HG03139 (cell line): Measurements from ENCODE around the gene LDAF1.
A peak's percentile ranks its signal among the peaks of the same experiment; 100 is the strongest.
"Not testable (repeated sequence)": the region's sequence is repeated elsewhere in the genome, so short reads cannot be mapped to it uniquely, and the experiment has no call there.

Experiments
- ATAC-seq: cut with Tn5 transposase; IDR thresholded peaks from one replicate; pipeline ENCODE4 v1.9.1; 2021; ENCODE audit not compliant: unreplicated experiment

The LDAF1 gene

GRCh38 chr16:21158208-21159110 is at the start of gene LDAF1:
Gene LDAF1, plus strand, starts transcription at chr16:21158674. Its CDS starts 2,509 bp downstream, at chr16:21161183.
- ATAC-seq: peak; percentile 66

GRCh38 chr16:21115551-21115950 is 42.9 kb upstream of the LDAF1 start:
- not testable (repeated sequence) for ATAC-seq

GRCh38 chr16:21116148-21116693 is 42.3 kb upstream of the LDAF1 start:
- no peak for ATAC-seq

DNA sequence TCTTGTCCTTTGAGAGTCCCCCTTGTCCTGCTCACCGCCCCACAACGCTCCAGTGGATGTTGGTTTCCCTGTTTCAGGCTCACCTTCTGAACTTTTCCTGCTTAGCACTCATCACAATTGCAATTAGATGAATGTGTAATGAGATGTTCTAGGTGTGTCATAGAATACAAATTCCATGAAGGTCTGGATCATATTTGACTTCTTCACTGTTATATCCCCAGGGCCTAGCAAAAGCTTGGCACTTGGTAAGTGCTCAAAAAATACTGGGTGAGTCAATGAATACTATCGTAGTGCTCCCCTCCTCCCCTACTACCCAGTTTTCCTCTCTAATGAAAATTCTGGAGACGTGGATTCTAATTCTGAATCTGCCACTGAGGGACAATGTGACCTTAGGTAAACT is 40.9 kb upstream of the LDAF1 start:
- no peak for ATAC-seq

DNA sequence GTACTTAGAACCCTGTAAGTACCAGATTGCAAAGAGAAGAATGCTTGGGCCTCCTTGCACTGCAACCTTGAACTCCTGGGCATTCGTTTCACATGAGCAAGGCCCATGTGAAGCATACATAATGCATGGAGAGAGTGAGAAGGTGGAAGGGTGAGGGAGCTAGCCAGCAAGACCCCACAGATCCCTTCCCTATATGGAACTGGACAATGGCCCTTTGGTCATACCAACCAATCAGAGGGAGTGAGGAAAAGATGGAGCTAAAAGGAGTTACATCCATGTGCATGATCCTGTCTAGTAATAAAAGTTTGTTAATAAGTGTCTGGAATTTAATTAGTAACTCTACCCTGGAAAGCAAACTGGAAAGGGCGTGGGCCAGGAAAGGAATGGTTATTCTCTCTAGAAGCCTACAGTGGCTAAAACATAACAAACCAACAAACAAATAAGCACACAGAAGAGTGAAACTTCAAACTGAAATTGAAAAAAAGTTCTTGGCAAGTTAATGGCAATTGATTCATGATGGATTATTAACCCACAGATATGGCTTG is 37.4 kb upstream of the LDAF1 start:
- ATAC-seq: no peak

GRCh38 chr16:21125191-21125590 is 33.3 kb upstream of the LDAF1 start:
- ATAC-seq: no peak

- no peak for ATAC-seq
These were observed 32.0 kb upstream of the LDAF1 start for GRCh38 chr16:21126518-21126917.

- no peak for ATAC-seq
These were observed 29.5 kb upstream of the LDAF1 start for GRCh38 chr16:21128991-21129390.

DNA sequence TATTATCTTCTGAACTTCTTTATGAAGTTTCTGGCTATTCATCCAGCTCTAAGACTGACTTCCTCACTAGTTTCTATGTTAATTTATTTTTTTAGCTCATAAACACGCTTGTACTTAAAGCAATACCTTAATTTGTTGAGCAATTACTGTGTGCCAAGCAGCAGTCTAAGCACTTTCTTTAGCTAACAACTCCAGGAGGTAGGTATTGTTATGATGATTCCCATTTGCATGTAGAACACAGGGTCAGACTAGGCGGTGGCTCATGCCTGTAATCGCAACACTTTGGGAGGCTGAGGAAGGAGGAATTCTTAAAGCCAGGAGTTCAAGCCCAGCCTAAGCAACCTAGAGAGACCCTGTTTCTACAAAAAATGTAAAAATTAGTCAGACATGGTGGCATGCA is 27.7 kb upstream of the LDAF1 start:
- no peak for ATAC-seq

DNA sequence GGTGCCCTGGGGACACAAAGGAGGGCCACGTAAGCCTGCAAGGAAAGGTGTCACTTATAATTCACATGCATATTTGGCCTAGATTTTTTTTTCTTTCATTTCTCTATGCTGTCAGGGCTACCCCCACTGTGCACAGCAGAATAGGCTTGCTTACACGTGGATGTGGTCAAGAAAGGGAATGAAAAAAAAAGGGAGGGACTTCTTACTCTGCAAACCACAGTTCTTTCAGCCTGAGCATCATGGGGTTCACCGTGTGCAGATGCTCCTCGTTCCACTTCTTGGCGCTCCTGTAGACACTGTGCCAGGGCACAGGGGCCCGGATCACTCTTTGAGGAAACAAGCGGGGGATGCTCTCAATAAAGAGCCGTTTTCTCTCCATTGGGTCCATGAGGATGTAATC is 24.4 kb upstream of the LDAF1 start:
- ATAC-seq: no peak

GRCh38 chr16:21145738-21146137 is 12.7 kb upstream of the LDAF1 start:
- no peak for ATAC-seq

DNA sequence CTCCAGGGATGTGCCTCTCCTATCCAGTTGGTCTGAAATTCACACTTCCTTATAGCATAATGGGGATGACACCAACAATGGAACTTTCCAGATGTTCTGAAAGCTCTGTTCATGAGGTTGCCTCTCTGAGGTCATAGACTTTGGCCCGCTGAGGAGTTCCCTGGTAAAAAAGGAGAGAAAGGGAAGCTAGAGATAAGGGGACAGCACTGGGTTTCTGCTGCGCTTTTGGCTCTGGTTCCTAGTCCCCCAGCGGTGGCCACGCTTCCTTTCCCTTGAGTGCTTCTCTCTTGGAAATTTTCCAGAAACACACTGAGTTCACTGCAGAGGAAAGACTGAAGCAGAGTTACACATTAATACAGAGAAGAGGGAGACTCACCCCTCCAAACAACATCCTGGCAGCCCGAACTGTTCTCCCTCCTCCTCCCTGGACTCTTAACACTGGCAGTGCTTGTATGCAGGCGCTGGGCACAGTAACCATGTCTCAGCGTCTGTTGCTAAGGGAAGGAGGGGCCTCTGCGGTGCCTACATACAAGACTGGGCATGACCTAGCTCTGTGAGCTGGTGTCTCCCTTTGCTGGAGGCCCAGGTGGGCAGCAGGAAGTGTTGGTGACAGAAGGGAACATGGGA is 8.0 kb upstream of the LDAF1 start, which contains the start of gene DNAH3:
DNAH3 (minus strand) TSS at position 472 of the 627 bp plus-strand sequence. CDS start 527 bp downstream, outside the sequence.
- no peak for ATAC-seq

DNA sequence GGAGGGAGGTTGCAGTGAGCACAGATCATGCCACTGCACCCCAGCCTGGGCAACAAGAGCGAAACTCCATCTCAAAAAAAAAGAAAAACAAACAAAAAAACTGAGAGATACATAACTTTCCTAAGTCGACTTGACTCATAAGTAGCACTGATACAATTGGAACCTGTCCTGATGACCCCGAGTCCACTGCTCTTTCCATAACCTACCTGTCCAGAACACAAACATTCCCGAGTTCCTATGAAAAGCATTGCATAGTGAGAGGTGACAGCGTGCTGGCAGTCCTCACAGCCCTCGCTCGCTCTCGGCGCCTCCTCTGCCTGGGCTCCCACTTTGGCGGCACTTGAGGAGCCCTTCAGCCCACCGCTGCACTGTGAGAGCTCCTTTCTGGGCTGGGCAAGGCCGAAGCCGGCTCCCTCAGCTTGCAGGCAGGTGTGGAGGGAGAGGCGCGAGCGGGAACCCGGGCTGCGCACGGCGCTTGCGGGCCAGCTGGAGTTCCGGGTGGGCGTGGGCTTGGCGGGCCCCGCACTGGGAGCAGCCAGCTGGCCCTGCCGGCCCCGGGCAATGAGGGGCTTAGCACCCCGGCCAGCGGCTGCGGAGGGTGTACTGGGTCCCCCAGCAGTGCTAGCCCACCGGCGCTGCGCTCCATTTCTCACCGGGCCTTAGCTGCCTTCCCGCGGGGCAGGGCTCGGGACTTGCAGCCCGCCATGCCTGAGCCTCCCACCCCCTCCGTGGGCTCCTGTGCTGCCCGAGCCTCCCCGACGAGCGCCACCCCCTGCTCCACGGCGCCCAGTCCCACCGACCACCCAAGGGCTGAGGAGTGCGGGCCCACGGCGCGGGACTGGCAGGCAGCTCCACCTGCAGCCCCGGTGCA is 6.1 kb upstream of the LDAF1 start:
- ATAC-seq: not testable (repeated sequence)

GRCh38 chr16:21153124-21153729 is 5.2 kb upstream of the LDAF1 start:
- not testable (repeated sequence) for ATAC-seq

DNA sequence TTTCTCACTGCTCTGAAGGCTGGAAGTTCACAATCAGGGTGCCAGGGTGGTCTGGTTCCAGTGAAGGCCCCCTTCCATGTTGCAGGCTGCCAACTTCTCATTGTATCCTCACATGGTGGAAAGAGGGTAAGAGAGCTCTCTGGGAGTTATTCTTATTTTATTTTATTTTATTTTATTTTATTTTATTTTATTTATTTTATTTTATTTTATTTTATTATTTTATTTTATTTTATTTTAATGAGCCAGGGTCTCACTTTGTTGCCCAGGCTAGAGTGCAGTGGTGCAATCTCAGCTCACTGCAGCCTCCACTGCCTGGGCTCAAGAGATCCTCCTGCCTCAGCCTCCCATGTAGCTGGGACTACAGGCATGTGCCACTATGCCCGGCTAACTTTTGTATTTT is 2.5 kb upstream of the LDAF1 start:
- not testable (repeated sequence) for ATAC-seq

DNA sequence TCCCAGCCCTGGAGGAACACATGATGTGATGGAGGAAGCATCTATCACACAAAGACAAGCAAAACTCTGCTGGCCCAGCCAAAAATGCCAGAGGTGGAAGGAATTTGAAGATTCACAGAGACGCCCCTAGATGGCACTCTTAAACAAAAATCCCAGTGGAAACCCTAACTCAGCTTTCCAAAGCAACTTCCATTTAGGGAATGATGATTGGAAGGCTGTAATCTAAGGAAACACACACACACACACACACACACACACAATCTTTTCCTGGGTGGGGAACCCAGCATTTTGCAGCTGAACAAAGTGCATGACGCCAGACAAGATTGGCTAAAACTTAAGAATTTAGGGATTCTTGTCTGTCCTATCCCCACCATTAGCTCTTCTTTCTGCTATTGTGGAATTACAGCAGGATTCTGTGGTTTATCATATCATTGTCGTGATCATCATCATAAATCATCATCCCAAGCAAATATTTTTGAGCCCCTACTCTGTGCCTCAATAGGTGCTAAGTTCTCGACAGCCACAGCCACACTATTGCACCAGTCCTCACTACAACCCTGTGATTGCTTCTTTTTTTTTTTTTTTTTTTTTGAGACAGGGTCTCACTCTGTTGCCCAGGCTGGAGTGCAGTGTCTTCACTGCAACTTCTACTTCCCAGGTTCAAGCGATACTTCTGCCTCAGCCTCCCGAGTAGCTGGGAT is 1.6 kb upstream of the LDAF1 start:
- no peak for ATAC-seq

- ATAC-seq: no peak
These were observed 842 bp upstream of the LDAF1 start for GRCh38 chr16:21157632-21158031.

- no peak for ATAC-seq
These were observed 942 bp downstream of the LDAF1 start for GRCh38 chr16:21159281-21159951.

DNA sequence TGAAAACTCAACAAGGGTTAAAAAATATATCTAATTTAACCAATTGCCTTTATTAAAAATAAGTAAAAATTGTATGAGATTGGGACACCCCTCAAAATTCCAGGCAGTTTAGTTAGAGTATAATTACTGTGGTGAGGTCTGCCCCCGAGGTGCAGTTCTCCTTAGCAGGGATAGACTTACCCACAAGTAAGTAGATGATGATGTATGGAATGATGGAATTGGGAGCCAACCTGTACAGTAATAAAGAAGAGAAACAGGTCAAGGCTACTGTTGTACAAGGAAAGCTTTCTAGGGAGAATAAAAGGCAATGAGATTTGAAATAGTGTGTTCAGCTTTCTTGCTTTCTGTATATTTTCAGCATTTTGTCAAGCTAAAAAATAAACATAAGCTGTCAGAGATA is 1.8 kb downstream of the LDAF1 start:
- no peak for ATAC-seq
